HG02759 (cell line): ENCODE data around the gene TUT7.

ENCODE experiments used
- ATAC-seq: cut with Tn5 transposase; IDR thresholded peaks from one replicate; pipeline ENCODE4 v1.9.1; 2021; ENCODE audit warnings: mild to moderate bottlenecking, moderate library complexity; ENCODE audit not compliant: unreplicated experiment

TUT7 gene

DNA sequence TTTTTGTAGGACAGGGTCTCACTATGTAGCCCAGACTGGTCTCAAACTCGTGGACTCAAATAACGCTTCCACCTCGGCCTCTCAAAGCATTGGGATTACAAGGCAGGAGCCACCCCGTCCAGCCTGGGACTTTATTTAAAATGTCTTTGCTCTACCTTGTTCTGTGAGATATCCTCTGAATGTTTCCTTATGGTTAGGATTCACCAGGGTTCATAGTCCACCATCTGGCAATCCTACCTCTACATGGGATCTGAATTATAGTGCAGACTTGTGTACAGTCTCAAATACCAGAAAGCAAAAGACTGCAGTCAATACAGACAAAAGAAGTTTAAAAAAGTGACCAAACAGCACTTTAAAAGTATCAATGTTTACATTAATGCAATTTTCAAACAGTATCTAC is 82.0 kb downstream of the TUT7 start:
- no peak for ATAC-seq

GRCh38 chr9:86263876-86264275 is 90.3 kb downstream of the TUT7 start:
- no peak for ATAC-seq

GRCh38 chr9:86262492-86262891 is 91.7 kb downstream of the TUT7 start:
- no peak for ATAC-seq

- ATAC-seq, result no peak
Observed at GRCh38 chr9:86259557-86259956, 94.7 kb downstream of the TUT7 start, which contains the start of gene C9orf153. TSS of gene C9orf153 (minus strand) at chr9:86259657. CDS start at chr9:86229603, 30,054 bp downstream.

DNA sequence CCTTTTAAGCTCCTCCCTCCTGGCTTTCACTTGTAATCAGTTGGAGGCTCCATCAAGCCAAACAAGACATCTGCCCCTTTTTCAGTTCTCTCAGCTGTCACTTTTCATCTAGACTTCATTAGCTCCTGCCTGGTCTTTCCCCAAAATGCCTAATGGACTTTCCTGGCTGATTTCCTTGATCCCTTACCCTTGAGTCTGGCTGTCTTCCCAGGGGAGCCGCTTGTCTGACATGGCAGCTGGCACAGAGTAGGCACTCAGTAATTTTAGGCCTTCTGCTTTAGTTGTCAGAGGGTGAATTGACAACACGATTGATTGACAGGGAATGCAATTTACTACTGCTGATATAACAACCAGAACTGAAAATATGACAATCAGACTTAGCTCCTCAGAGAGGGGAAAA is 96.8 kb downstream of the TUT7 start:
- ATAC-seq, result no peak

GRCh38 chr9:86256653-86257052 is 97.6 kb downstream of the TUT7 start:
- no peak for ATAC-seq

GRCh38 chr9:86253577-86253976 is 100.6 kb downstream of the TUT7 start:
- no peak for ATAC-seq

DNA sequence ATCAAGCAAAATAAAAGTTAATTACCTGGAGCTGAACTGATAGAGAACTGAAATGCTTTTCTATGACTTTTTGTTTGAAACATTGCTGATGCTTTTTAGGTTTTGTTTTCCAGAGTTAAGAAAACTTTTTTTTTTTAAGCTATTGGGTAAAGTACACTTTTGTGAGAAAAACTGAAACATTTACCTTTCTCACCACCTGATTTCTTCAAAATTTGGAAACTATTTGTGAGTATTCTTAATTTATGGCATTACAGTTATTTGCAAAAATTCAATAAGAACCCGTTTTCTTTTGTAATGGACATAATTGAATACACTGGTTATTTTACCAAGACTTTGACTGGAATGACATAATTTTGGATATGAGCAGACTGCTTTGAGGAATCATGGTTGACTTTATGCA is 101.3 kb downstream of the TUT7 start:
- no peak for ATAC-seq

- ATAC-seq, result no peak
Observed at GRCh38 chr9:86250123-86250522, 104.1 kb downstream of the TUT7 start.

DNA sequence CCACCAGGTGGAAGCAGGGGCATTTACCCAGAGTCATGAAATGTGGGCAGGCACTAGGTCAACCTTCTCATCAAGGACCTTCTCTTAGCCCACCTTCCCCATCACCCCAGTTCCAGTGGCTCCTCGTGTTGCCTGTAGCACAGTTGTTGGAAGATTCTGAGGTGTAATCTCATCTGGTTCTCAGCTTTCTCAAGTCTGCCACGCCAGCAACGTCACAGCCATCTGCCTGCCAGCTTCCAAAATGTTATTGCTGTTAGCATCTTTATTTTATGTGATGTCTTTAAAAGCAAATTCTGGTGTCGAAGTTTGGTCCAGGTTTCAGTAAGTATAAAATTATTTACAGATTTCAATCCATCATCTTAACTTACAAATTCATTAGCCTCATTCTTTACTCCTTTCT is 105.5 kb downstream of the TUT7 start:
- no peak for ATAC-seq

DNA sequence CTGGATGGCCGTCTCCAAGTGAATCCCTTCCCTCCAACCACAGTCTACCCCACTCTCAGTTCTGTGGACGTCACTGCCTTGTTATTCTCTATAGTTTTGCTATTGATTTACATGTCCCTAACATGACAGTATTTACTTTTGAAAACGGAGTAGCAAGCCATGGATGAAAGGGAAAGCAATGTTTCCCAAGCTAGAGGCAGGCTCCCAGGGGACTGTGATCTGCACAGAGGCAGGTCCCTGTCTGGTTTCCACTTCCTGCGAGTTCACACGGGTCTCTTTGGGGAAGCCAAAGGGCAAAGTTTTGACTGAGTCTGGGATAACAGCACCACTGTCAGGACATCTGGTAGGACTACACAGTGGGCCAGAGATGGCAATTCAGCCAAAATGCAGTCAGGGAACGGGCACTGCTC is 107.5 kb downstream of the TUT7 start:
- ATAC-seq, result peak; percentile 91

- ATAC-seq, result no peak
Observed at GRCh38 chr9:86242071-86242470, 112.1 kb downstream of the TUT7 start.

GRCh38 chr9:86241216-86241615 is 113.0 kb downstream of the TUT7 start:
- ATAC-seq, result no peak

DNA sequence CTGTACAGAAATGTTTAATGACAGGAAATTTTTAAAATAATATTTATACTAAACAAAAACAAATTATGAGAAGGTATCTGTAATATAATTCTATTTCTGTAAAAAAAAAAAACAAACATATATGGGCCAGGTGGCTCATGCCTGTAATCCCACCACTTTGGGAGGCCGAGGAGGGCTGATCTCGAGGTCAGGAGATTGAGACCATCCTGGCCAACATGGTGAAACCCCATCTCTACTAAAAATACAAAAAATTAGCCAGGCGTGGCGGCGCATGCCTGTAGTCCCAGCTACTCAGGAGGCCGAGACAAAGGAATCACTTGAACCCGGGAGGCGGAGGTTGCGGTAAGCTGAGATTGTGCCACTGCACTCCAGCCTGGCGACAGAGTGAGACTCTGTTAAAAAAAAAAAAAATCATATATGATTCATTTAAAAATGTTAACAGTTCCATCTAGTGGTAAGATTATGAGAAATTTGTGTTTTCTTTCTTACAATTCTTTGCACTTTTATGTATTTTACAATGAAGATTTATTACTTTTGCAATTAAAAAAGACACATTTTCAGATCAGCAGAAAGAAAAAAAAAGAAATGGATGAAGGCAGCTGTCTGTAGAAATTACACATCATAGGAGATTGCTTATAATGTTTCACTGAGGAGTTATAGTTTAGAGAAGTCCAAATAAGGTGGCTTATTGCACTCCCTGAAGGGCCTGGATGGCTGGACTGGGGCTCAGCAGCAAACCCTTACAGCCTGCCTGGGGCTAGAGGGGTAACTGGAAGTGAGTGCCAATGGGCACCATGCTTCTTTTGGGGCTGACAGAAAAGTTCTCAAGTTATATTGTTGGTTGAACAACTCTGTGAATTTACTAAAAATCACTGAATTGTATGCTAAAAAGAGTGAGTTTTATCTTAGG is 115.1 kb downstream of the TUT7 start:
- ATAC-seq, result no peak
